Suprapubic skin (tissue), 3 donors: ENCODE results near the gene ABCA7.

ENCODE experiments used
- CTCF ChIP-seq, 2 donors: fragments of 200-600 bp in 1 of 2; fragments of 450-650 bp in 1 of 2; sonication (generic) in 1 of 2; IDR thresholded peaks; one replicate each; pipeline ENCODE4 v1.5.1; 2016 to 2019; ENCODE audit warnings: antibody characterized with exemption in 2 of 2, mild to moderate bottlenecking in 1 of 2, moderate library complexity in 1 of 2
- EP300 ChIP-seq: sonication (generic); formaldehyde crosslinking; IDR thresholded peaks from one replicate; pipeline ENCODE4 v1.6.1; 2017; ENCODE audit warnings: antibody characterized with exemption

GRCh38 chr19:1081301-1082164 lies 41.6 kb downstream of the ABCA7 start:
- TF ChIP-seq CTCF (IDR thresholded peaks at IDR 0.05) (no peak), EP300 (no peak)
